Naive thymus-derived CD4-positive, alpha-beta T cell (primary cell): Measurements from ENCODE around the gene GPRC5C. TPM values are rescaled to one million over a fixed set of nuclear protein-coding genes. Genes with fewer than 3 reads are reported as not detected.
A peak's percentile ranks its signal among the peaks of the same experiment; 100 is the strongest.

ENCODE experiments used
- ATAC-seq: fragments of 150-1000 bp; cut with Tn5 transposase; 2 replicates; pipeline ENCODE4 v1.10.0; 2021; ENCODE audit warnings: mild to moderate bottlenecking, moderate library complexity
- CTCF ChIA-PET: fragments of 350-600 bp; sonication (Branson Sonifier 250); formaldehyde crosslinking; loops from one replicate; lab custom pipeline; 2021; ENCODE audit warnings: antibody characterized with exemption; lab: Charles Lee
- POLR2A ChIA-PET: fragments of 350-600 bp; sonication (Branson Sonifier 250); formaldehyde crosslinking; loops from one replicate; lab custom pipeline; 2021; ENCODE audit warnings: antibody characterized with exemption, inconsistent platforms; lab: Charles Lee
- DNase-seq, 9 donors: peaks; one replicate each; pipeline versions ENCODE4 v3.0.0 to v3.0.0-alpha.2; 2020 to 2022; ENCODE audit warnings: mixed read lengths in 1 of 9
- H3K27ac ChIP-seq: one replicate; pipeline ENCODE4 v1.7.0; 2013; ENCODE audit warnings: mild to moderate bottlenecking, low read depth, low read length, moderate library complexity
- H3K27me3 ChIP-seq, 2 donors: one replicate each; pipeline ENCODE4 v1.7.0; 2013; ENCODE audit warnings: low read length in 2 of 2, mild to moderate bottlenecking in 2 of 2, moderate library complexity in 2 of 2; ENCODE audit not compliant: control insufficient read depth in 2 of 2, insufficient read depth in 2 of 2
- H3K36me3 ChIP-seq, 3 experiments: 1 replicate in 2 of 3; 2 replicates in 1 of 3; pipeline ENCODE4 v1.7.0; 2013; ENCODE audit warnings: low read length in 3 of 3, mild to moderate bottlenecking in 3 of 3, moderate library complexity in 1 of 3; ENCODE audit not compliant: insufficient read depth in 3 of 3, control insufficient read depth in 2 of 3
- H3K4me1 ChIP-seq, 2 donors: one replicate each; pipeline ENCODE4 v1.7.0; 2013; ENCODE audit warnings: low read length in 2 of 2, mild to moderate bottlenecking in 2 of 2, moderate library complexity in 1 of 2; ENCODE audit not compliant: control insufficient read depth in 2 of 2, insufficient read depth in 2 of 2
- H3K4me3 ChIP-seq: 2 replicates; pipeline ENCODE4 v1.7.0; 2013; ENCODE audit warnings: mild to moderate bottlenecking, low read length
- H3K9me3 ChIP-seq, 3 experiments: 1 replicate in 2 of 3; 2 replicates in 1 of 3; pipeline ENCODE4 v1.7.0; 2013; ENCODE audit warnings: low read length in 3 of 3; ENCODE audit not compliant: control insufficient read depth in 2 of 3
- H3K27ac Mint-ChIP-seq, 9 donors: one replicate each; pipeline ENCODE4 v1.8.0; 2020 to 2022; ENCODE audit warnings: mixed read lengths in 9 of 9, mild to moderate bottlenecking in 8 of 9, moderate library complexity in 5 of 9, inconsistent platforms in 2 of 9
- H3K27me3 Mint-ChIP-seq, 5 donors: one replicate each; pipeline ENCODE4 v1.8.0; 2021 to 2022; ENCODE audit warnings: mixed read lengths in 5 of 5, mild to moderate bottlenecking in 1 of 5
- H3K36me3 Mint-ChIP-seq, 5 donors: one replicate each; pipeline ENCODE4 v1.8.0; 2020 to 2022; ENCODE audit warnings: mixed read lengths in 5 of 5, mild to moderate bottlenecking in 3 of 5, inconsistent platforms in 1 of 5
- H3K4me1 Mint-ChIP-seq, 7 donors: one replicate each; pipeline ENCODE4 v1.8.0; 2020 to 2022; ENCODE audit warnings: mixed read lengths in 7 of 7, mild to moderate bottlenecking in 3 of 7, inconsistent platforms in 1 of 7
- H3K4me3 Mint-ChIP-seq, 10 donors: one replicate each; pipeline ENCODE4 v1.8.0; 2020 to 2022; ENCODE audit warnings: mild to moderate bottlenecking in 10 of 10, mixed read lengths in 10 of 10, moderate library complexity in 6 of 10, inconsistent platforms in 2 of 10
- H3K9me3 Mint-ChIP-seq, 11 donors: one replicate each; pipeline ENCODE4 v1.8.0; 2020 to 2022; ENCODE audit warnings: mixed read lengths in 11 of 11, mild to moderate bottlenecking in 4 of 11, inconsistent platforms in 1 of 11, moderate library complexity in 1 of 11
- intact Hi-C, 2 donors: fragments of 100-400 bp; cut with micrococcal nuclease; formaldehyde crosslinking; loops; one replicate each; pipeline ENCODE4 v1.15.1; 2023
- polyA plus RNA-seq, 2 donors: library from polyadenylated mRNA; unstranded; fragments of 300-500 nt; fragmentation: Illumina TruSeq; gene quantifications; one replicate each; pipeline ENCODE4 v1.2.3, GENCODE V29; 2021
- total RNA-seq, 6 experiments: library from RNA in 5 of 6; stranded (reverse) in 5 of 6; gene quantifications; 1 replicate in 5 of 6; 2 replicates in 1 of 6; pipeline ENCODE4 v1.2.3 and lab custom pipeline; 2021 to 2026

Gene GPRC5C
- total and polyA plus RNA-seq, 7 experiments from 2014 or later: 0.13 to 1.9 (median 0.29) TPM; not detected in 4

DNA sequence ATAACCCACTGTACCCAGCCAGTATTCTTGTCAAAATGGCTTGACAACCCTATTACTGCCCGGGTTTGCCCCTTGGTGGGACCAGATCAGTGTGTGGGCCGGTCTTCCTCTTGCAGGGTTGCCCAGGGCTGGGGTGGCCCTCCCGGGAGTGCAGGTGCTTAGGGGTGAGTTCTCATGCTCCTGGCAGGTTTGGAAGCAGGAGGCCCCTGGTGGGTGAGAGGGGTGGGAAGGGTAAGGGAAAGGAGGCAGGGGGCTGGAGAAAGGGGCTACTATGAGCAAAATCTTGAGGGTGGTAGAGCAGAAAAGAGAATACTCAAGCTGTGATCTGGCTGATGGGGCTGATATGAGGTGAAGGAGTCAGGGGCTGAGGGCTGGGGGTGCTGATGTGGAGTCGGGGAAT lies 41.0 kb downstream of the GPRC5C start:
- peaks cover 0 to 4% (median 3%) of the 10 kb centered on the region in 3 experiments for H3K36me3 ChIP-seq
- POLR2A ChIA-PET: no interaction called here

DNA sequence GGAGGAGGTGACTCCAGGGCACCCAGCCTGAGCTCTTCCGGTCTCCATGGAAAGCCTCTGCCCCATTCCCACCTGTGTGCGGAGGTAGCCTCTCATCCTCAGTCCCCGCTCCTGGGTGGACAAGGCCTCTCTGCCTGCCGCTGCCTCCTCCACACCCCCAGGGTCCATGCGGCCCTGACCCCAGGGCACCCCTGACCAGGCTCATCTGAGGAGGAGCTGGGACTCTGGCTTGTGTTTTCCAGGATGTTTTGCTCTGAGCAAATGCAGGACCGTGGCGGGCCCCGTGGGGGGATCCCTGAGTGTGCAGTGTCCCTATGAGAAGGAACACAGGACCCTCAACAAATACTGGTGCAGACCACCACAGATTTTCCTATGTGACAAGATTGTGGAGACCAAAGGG lies 41.4 kb downstream of the GPRC5C start:
- no peak for ATAC-seq
- no peak for DNase-seq
- Mint-ChIP-seq H3K4me1 (peaks cover 20 to 70% (median 57%) of the 10 kb centered on the region in 7 donors), H3K27me3 (no peaks in the 10 kb centered on the region), H3K9me3 (peaks cover 0 to 28% (median 8%) of the 10 kb centered on the region in 11 donors), H3K36me3 (peaks cover 0 to 76% (median 21%) of the 10 kb centered on the region in 5 donors), H3K4me3 (peak overlapping the region in 8 of 10 donors; percentile 37 to 74 (median 58)), H3K27ac (peak overlapping the region in 4 of 9 donors; percentile 21 to 79 (median 59))
- intact Hi-C loops: no loop called here
- peaks cover 22 to 77% of the 10 kb centered on the region in 2 donors for H3K4me1 ChIP-seq
- CTCF ChIA-PET: interaction anchor here (0.9 to 1.0 kb wide), 2 partner anchors 13 to 16 kb away, joined by 3 to 5 read pairs; no protein-coding TSS in a partner anchor
- H3K9me3 ChIP-seq: peaks cover 0 to 10% (median 6%) of the 10 kb centered on the region in 3 experiments
- H3K36me3 ChIP-seq: peaks cover 0 to 4% (median 3%) of the 10 kb centered on the region in 3 experiments
- no peaks in the 10 kb centered on the region for H3K27me3 ChIP-seq
- H3K4me3 ChIP-seq: no peak overlapping the region
- POLR2A ChIA-PET: no interaction called here
- no peak overlapping the region for H3K27ac ChIP-seq

More for the DNA sequence above, 41.0 kb downstream of the GPRC5C start:
- peaks cover 19 to 73% of the 10 kb centered on the region in 2 donors for H3K4me1 ChIP-seq
- H3K9me3 ChIP-seq: peaks cover 0 to 10% (median 6%) of the 10 kb centered on the region in 3 experiments
- H3K27me3 ChIP-seq: no peaks in the 10 kb centered on the region
- no peaks in the 10 kb centered on the region for H3K27me3 Mint-ChIP-seq
- H3K27ac ChIP-seq: no peak overlapping the region
- ATAC-seq: no peak
- peaks cover 0 to 28% (median 8%) of the 10 kb centered on the region in 11 donors for H3K9me3 Mint-ChIP-seq
- intact Hi-C loops: no loop called here
- peak overlapping the region in 4 of 9 donors; percentile 18 to 52 (median 38) for H3K27ac Mint-ChIP-seq
- peaks cover 16 to 66% (median 53%) of the 10 kb centered on the region in 7 donors for H3K4me1 Mint-ChIP-seq
- peaks cover 0 to 72% (median 21%) of the 10 kb centered on the region in 5 donors for H3K36me3 Mint-ChIP-seq
- H3K4me3 Mint-ChIP-seq: peak overlapping the region in 1 of 10 donors; percentile 20
- DNase-seq: no peak
- CTCF ChIA-PET: no interaction called here
- no peak overlapping the region for H3K4me3 ChIP-seq

DNA sequence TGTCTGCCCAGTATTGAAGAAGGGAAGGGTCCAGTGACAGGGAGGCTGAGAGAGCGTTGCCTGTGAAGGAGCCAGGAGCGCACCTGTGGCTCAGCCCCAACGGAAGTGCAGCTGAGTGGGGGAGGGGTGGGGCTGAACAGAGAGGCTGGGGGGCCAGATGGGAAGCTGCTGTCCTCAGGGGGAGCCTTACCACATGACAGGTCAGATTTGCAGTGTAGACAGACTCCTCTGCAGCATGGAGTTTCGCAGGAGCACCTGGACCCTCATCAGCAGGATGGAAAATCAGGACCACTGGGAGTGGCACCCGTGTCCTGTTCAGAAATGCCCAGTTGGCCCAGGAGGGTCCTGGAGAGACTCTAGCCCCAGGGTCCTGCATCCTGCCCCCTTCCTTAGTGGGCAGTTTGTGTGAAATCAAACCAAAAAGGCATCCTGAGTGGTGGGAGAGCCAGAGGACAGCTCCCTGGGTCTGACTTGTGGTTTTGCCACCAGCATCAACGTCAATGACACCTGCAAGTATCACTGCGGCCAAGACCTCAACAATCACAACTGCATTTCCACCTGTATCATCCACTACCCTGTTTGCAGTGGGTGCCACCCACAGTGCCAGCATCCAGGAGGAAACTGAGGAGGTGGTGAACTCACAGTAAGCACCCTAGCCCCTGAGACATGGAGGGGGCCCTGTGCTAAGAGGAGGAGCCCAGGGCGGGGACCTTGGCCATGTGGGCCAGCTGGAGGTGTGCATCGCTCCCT lies 42.3 kb downstream of the GPRC5C start:
- Histone ChIP-seq H3K27me3 (no peaks in the 10 kb centered on the region), H3K27ac (no peak overlapping the region), H3K9me3 (peaks cover 0 to 10% (median 6%) of the 10 kb centered on the region in 3 experiments), H3K36me3 (peaks cover 0 to 4% (median 3%) of the 10 kb centered on the region in 3 experiments), H3K4me1 (peaks cover 31 to 83% of the 10 kb centered on the region in 2 donors), H3K4me3 (peak overlapping the region; percentile 29)
- Mint-ChIP-seq H3K27ac (peak overlapping the region in 8 of 9 donors; percentile 21 to 92 (median 64)), H3K4me1 (peaks cover 29 to 79% (median 63%) of the 10 kb centered on the region in 7 donors), H3K27me3 (no peaks in the 10 kb centered on the region), H3K36me3 (peaks cover 0 to 81% (median 22%) of the 10 kb centered on the region in 5 donors), H3K4me3 (peak overlapping the region; percentile 37 to 79 (median 58)), H3K9me3 (peaks cover 0 to 28% (median 8%) of the 10 kb centered on the region in 11 donors)
- ChIA-PET CTCF (interaction anchor here (0.9 to 1.0 kb wide), 2 partner anchors 14 to 17 kb away, joined by 3 to 5 read pairs; no protein-coding TSS in a partner anchor), POLR2A (interaction anchor here (0.7 kb wide), 1 partner anchor 192 kb away, joined by 3 read pairs; no protein-coding TSS in a partner anchor)
- intact Hi-C loops: no loop called here
- ATAC-seq (peak; percentile 40), DNase-seq (peak in 4 of 9 donors; percentile 35 to 42 (median 42))

DNA sequence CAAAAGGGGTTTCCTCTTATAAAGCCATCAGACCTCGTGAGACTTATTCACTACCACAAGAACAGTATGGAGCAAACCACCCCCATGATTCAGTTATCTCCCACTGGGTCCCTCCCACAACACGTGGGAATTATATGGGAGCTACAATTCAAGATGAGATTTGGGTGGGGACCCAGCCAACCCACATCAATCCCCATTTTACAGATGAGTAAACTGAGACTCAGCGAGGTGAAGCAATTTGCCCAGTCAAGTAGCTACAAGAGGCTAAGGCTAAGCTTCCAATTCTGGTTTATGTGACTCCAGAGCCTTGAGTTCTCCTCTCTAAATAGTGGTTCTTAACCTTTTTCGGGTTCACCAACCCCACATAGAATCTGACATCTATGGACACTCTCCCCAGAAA lies 43.3 kb downstream of the GPRC5C start:
- ChIA-PET CTCF (no interaction called here), POLR2A (interaction anchor here (1.6 kb wide), 1 partner anchor 9 kb away, joined by 4 read pairs; the partner anchor contains the start of gene CD300A)
- no peaks in the 10 kb centered on the region for H3K27me3 ChIP-seq
- Mint-ChIP-seq H3K27me3 (no peaks in the 10 kb centered on the region), H3K9me3 (peaks cover 0 to 28% (median 8%) of the 10 kb centered on the region in 11 donors), H3K4me3 (peak overlapping the region in 1 of 10 donors; percentile 66), H3K27ac (peak overlapping the region in 3 of 9 donors; percentile 43 to 65 (median 54)), H3K36me3 (peaks cover 0 to 83% (median 22%) of the 10 kb centered on the region in 5 donors), H3K4me1 (peaks cover 32 to 83% (median 66%) of the 10 kb centered on the region in 7 donors)
- H3K36me3 ChIP-seq: peaks cover 0 to 4% (median 3%) of the 10 kb centered on the region in 3 experiments
- DNase-seq (no peak), ATAC-seq (no peak)
- intact Hi-C loops: no loop called here
- no peak overlapping the region for H3K4me3 ChIP-seq
- H3K4me1 ChIP-seq: peaks cover 41 to 83% of the 10 kb centered on the region in 2 donors
- peaks cover 0 to 10% (median 6%) of the 10 kb centered on the region in 3 experiments for H3K9me3 ChIP-seq
- no peak overlapping the region for H3K27ac ChIP-seq

DNA sequence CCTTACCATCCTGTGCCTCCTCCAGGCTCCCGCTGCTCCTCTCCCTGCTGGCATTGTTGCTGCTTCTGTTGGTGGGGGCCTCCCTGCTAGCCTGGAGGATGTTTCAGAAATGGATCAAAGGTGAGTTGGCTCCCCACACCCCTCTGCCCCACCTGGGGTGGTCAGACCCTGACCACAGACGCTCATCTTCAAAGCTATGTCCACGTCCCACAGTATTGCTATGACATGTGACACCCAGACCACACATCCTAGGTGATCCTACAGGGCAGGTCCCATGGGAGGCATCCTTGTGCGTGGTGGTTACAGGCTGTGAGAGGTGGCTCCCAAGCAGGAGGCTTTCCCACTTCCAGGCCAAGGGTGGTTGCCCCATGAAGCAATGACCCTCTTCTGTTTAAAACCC lies 45.5 kb downstream of the GPRC5C start:
- peaks cover 45 to 68% of the 10 kb centered on the region in 2 donors for H3K4me1 ChIP-seq
- Mint-ChIP-seq H3K4me1 (peaks cover 36 to 80% (median 64%) of the 10 kb centered on the region in 7 donors), H3K9me3 (peaks cover 0 to 28% (median 8%) of the 10 kb centered on the region in 11 donors), H3K27me3 (no peaks in the 10 kb centered on the region), H3K4me3 (no peak overlapping the region), H3K27ac (peak overlapping the region in 5 of 9 donors; percentile 28 to 84 (median 41)), H3K36me3 (peaks cover 0 to 85% (median 22%) of the 10 kb centered on the region in 5 donors)
- intact Hi-C loops: no loop called here
- POLR2A ChIA-PET: no interaction called here
- no peaks in the 10 kb centered on the region for H3K27me3 ChIP-seq
- CTCF ChIA-PET: interaction anchor here (0.9 to 1.4 kb wide), 4 partner anchors 15 to 29 kb away, joined by 3 read pairs; no protein-coding TSS in a partner anchor
- no peak for DNase-seq
- ATAC-seq: no peak
- H3K27ac ChIP-seq: no peak overlapping the region
- H3K9me3 ChIP-seq: peaks cover 0 to 10% (median 6%) of the 10 kb centered on the region in 3 experiments
- no peak overlapping the region for H3K4me3 ChIP-seq
- peaks cover 0 to 4% (median 3%) of the 10 kb centered on the region in 3 experiments for H3K36me3 ChIP-seq

DNA sequence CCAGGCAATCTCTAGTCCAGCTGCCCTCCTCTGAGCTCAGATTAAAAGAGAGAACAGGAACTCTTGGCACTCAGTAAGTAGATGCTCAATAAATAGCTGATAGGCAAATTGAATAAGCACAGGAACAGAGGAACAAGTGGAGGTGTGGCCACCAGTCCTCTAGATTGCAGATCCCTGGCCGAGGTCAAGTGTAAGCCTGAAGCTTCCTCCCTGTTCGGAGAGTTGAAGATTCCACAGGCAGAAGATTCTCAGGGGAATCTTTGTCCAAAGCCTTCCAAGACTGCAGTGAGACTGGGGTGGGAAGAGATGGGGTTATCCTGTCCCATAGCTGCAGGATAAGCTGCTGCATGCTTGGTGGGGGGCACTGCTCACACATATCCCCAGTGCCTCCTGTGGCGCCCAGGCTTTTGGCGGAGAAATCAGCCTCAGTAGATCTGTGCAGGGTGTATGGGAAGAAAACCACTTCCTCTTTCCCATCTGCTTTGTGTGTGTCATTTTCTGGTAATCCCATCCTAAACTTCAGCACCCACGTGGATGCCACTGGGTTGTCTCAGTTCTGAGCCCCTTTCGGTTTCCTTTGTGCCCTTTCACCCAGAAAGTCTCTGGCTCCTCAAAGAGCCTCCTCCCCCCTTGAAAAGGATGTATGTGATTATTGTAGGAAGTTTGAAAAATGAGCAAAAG lies 46.7 kb downstream of the GPRC5C start:
- H3K27ac ChIP-seq: peak overlapping the region; percentile 3
- Mint-ChIP-seq H3K36me3 (peaks cover 0 to 77% (median 22%) of the 10 kb centered on the region in 5 donors), H3K27ac (peak overlapping the region; percentile 66 to 92 (median 79)), H3K4me1 (peaks cover 34 to 75% (median 56%) of the 10 kb centered on the region in 7 donors), H3K27me3 (no peaks in the 10 kb centered on the region), H3K4me3 (peak overlapping the region; percentile 20 to 79 (median 64)), H3K9me3 (peaks cover 0 to 27% (median 8%) of the 10 kb centered on the region in 11 donors)
- intact Hi-C loops: loop anchor here in 1 of 2 donors (1.0 kb wide), 1 partner anchor 11 kb away; no protein-coding TSS in a partner anchor
- POLR2A ChIA-PET: no interaction called here
- ATAC-seq (peak; percentile 79), DNase-seq (peak in 5 of 9 donors; percentile 16 to 58 (median 52))
- peaks cover 42 to 57% of the 10 kb centered on the region in 2 donors for H3K4me1 ChIP-seq
- peaks cover 0 to 4% (median 3%) of the 10 kb centered on the region in 3 experiments for H3K36me3 ChIP-seq
- no peaks in the 10 kb centered on the region for H3K27me3 ChIP-seq
- CTCF ChIA-PET: interaction anchor here (0.9 to 1.6 kb wide), 5 partner anchors 14 to 31 kb away, joined by 3 to 12 read pairs (median 3); no protein-coding TSS in a partner anchor
- peak overlapping the region; percentile 25 for H3K4me3 ChIP-seq
- H3K9me3 ChIP-seq: peaks cover 0 to 10% (median 6%) of the 10 kb centered on the region in 3 experiments
